ENCODE results near the gene GAST. TPM values are rescaled to one million over a fixed set of nuclear protein-coding genes. Genes with fewer than 3 reads are reported as not detected.

The GAST gene
- total and polyA plus RNA-seq, 9 of the 15 experiments (the other 6 are each of a cell fraction or from before 2014, with no cell fraction given), result not detected

DNA sequence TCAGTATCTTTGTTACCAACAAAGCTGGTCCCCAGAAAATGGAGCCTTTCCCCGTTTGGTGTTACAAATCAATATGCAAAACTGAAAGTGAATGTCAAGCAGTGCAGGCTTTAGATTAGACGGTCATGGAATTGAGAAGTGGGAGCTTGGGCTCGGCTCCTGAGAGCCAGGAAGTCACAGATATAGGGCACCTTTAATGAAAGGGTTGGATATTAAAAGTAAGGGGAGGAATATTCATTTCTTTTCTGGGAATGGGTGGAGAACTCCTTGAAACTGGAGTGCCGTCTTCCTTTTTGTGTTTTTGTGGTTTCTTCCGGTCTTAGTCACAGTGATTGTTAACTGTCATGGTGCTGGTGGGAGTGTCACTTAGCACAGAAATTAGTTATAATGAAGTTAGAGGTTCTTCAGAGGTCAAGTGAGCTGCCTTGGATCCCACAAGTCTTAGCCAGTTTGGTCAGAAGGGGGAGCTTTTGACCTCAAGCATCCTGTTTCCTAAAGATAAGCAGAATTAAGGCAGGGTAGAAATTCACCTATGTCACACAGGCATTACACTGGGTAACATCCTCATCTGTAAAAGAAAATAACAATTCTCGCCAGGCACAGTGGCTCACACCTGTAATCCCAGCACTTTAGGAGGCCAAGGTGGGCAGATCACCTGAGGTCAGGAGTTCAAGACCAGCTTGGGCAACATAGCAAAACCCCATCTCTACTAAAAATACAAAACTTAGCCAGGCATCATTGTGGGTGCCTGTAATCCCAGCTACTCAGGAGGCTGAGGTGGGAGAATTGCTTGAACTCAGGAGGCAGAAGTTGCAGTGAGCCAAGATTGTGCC, 33.0 kb upstream of the GAST start (continued):
- peak; percentile 76 for TF ChIP-seq POLR2AphosphoS5 (IDR thresholded peaks at IDR 0.05; ENCODE audit: control insufficient read depth, insufficient read depth, low read depth, low read length)
- TF ChIP-seq, protein P1, sequence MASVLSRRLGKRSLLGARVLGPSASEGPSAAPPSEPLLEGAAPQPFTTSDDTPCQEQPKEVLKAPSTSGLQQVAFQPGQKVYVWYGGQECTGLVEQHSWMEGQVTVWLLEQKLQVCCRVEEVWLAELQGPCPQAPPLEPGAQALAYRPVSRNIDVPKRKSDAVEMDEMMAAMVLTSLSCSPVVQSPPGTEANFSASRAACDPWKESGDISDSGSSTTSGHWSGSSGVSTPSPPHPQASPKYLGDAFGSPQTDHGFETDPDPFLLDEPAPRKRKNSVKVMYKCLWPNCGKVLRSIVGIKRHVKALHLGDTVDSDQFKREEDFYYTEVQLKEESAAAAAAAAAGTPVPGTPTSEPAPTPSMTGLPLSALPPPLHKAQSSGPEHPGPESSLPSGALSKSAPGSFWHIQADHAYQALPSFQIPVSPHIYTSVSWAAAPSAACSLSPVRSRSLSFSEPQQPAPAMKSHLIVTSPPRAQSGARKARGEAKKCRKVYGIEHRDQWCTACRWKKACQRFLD (CRISPR knock-in tag; IDR thresholded peaks at IDR 0.05), result peak; percentile 67; the same call in 1 of the 2 replicates
- peak; percentile 85 for TF ChIP-seq STAT5A (IDR thresholded peaks at IDR 0.05; ENCODE audit: borderline replicate concordance, low read length)
- TF ChIP-seq CHD4 (IDR thresholded peaks at IDR 0.05; ENCODE audit: insufficient read depth, insufficient replicate concordance, low read depth, low read length, poor library complexity, severe bottlenecking), result no peak
- TF ChIP-seq TEAD4 (IDR thresholded peaks at IDR 0.05; ENCODE audit: low read length), result peak; percentile 86
- no peak for TF ChIP-seq TEAD4 (CRISPR knock-in tag; IDR thresholded peaks at IDR 0.05; ENCODE audit: borderline replicate concordance)
- peak; percentile 22 for TF ChIP-seq TAF1 (IDR thresholded peaks at IDR 0.05; ENCODE audit: control insufficient read depth, extremely low read depth, insufficient read depth, low read length, severe bottlenecking)
- TF ChIP-seq, protein P2, sequence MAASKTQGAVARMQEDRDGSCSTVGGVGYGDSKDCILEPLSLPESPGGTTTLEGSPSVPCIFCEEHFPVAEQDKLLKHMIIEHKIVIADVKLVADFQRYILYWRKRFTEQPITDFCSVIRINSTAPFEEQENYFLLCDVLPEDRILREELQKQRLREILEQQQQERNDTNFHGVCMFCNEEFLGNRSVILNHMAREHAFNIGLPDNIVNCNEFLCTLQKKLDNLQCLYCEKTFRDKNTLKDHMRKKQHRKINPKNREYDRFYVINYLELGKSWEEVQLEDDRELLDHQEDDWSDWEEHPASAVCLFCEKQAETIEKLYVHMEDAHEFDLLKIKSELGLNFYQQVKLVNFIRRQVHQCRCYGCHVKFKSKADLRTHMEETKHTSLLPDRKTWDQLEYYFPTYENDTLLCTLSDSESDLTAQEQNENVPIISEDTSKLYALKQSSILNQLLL (CRISPR knock-in tag; IDR thresholded peaks at IDR 0.05; ENCODE audit: borderline replicate concordance), result no peak
- TF ChIP-seq, protein P3, sequence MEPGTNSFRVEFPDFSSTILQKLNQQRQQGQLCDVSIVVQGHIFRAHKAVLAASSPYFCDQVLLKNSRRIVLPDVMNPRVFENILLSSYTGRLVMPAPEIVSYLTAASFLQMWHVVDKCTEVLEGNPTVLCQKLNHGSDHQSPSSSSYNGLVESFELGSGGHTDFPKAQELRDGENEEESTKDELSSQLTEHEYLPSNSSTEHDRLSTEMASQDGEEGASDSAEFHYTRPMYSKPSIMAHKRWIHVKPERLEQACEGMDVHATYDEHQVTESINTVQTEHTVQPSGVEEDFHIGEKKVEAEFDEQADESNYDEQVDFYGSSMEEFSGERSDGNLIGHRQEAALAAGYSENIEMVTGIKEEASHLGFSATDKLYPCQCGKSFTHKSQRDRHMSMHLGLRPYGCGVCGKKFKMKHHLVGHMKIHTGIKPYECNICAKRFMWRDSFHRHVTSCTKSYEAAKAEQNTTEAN (CRISPR knock-in tag; IDR thresholded peaks at IDR 0.05), result no peak
- TF ChIP-seq FOXM1 (IDR thresholded peaks at IDR 0.05; ENCODE audit: low read depth), result no peak; the same call in 1 of the 2 replicates
- no peak for TF ChIP-seq FOXM1 (CRISPR knock-in tag; IDR thresholded peaks at IDR 0.05; ENCODE audit: low read depth)
- no peak for TF ChIP-seq HNRNPUL1 (IDR thresholded peaks at IDR 0.05; ENCODE audit: low read length)
- 0 out of 2 replicates have a peak, but pooled peaks have one; percentile 28 for TF ChIP-seq NBN (IDR thresholded peaks at IDR 0.05; ENCODE audit: low read depth)
- peak; percentile 84 for TF ChIP-seq BACH1 (tag; IDR thresholded peaks at IDR 0.05)
- peak; percentile 92 for TF ChIP-seq DPF2 (IDR thresholded peaks at IDR 0.05)
- no peak for TF ChIP-seq DDX20 (tag; IDR thresholded peaks at IDR 0.05; ENCODE audit: low read depth)
- peak; percentile 39; the same call in 1 of the 2 replicates for TF ChIP-seq ZFX (CRISPR knock-in tag; IDR thresholded peaks at IDR 0.05)
- no peak; the same call in 1 of the 2 replicates for TF ChIP-seq CC2D1A (IDR thresholded peaks at IDR 0.05)
- TF ChIP-seq PRPF4 (IDR thresholded peaks at IDR 0.05; ENCODE audit: insufficient read depth, low read depth, low read length, poor library complexity, severe bottlenecking), result no peak
- no peak; the same call in none of the 2 replicates for TF ChIP-seq TRIM28 (IDR thresholded peaks at IDR 0.05)
- TF ChIP-seq GTF2F1 (IDR thresholded peaks at IDR 0.05; ENCODE audit: low read depth, low read length), result no peak
- TF ChIP-seq NCOA1 (IDR thresholded peaks at IDR 0.05; ENCODE audit: low read depth), result peak; percentile 85
- peak; percentile 99 for TF ChIP-seq ESRRA (IDR thresholded peaks at IDR 0.05; ENCODE audit: borderline replicate concordance, low read depth)
